Measurements from ENCODE around the gene MITF.

DNA sequence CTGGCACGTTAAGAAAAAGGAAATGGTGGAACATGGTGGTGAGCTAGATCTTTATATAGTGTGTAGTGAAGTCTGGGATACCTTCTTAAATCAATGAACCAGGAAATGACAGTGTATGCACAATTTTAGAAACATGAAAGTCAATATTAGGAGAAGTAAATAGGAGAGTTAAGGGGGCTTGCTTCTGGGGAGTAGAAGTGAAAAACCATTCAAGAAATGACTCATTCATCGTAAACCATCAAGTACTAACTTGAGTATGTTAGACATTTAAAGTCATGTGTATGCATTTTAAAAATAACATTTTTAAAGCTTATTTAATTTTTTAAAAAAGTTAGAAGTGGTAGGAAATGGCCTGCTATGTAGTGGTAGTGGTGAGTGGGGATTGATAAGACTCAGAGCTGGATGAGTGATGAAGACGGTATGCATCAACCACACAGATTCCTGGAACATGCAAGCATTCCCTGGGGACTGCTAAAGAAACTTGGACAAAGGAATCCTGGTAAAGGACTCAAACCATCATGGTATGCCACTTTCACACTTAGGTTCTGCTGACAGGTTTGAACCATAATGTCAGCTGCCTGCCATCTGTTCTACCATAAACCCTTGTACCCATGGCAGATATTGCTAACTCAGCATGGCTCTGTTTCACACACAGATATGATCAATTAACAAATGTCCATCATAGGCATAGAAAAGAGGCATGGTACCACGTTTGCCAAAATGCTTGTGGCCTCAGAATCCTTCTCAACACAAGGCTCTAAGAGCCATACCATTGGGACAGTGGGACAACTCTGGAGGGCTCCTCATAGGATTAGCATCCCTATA lies 28.9 kb upstream of the MITF start:
- TF ChIP-seq, protein P1, sequence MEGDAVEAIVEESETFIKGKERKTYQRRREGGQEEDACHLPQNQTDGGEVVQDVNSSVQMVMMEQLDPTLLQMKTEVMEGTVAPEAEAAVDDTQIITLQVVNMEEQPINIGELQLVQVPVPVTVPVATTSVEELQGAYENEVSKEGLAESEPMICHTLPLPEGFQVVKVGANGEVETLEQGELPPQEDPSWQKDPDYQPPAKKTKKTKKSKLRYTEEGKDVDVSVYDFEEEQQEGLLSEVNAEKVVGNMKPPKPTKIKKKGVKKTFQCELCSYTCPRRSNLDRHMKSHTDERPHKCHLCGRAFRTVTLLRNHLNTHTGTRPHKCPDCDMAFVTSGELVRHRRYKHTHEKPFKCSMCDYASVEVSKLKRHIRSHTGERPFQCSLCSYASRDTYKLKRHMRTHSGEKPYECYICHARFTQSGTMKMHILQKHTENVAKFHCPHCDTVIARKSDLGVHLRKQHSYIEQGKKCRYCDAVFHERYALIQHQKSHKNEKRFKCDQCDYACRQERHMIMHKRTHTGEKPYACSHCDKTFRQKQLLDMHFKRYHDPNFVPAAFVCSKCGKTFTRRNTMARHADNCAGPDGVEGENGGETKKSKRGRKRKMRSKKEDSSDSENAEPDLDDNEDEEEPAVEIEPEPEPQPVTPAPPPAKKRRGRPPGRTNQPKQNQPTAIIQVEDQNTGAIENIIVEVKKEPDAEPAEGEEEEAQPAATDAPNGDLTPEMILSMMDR (optimal IDR thresholded peaks at IDR 0.05 in 1 of 3, IDR thresholded peaks at IDR 0.05 in 1 of 3, conservative IDR thresholded peaks at IDR 0.05 in 1 of 3; ENCODE audit: extremely low read depth in 1 of 3, insufficient read depth in 2 of 3, low read length in 3 of 3), result no peak
- no peak for TF ChIP-seq EZH2 (IDR thresholded peaks at IDR 0.05; ENCODE audit: low read length)

Measured in keratinocyte (primary cell).